ENCODE measurements around the gene FXYD7.

FXYD7 gene

GRCh38 chr19:35117799-35118198 lies 25.3 kb upstream of the FXYD7 start:
- no peak overlapping the region for H3K4me3 Mint-ChIP-seq
- DNase-seq (ENCODE audit: low spot score): no peak
- no peaks in the 10 kb centered on the region for H3K36me3 Mint-ChIP-seq (ENCODE audit: low read depth)
- no peaks in the 10 kb centered on the region for H3K9me3 Mint-ChIP-seq
- peaks cover 2% of the 10 kb centered on the region for H3K27me3 Mint-ChIP-seq (ENCODE audit: low read depth)
- peaks cover 4% of the 10 kb centered on the region for H3K4me1 Mint-ChIP-seq (ENCODE audit: low read depth)
- no peak overlapping the region for H3K27ac Mint-ChIP-seq

GRCh38 chr19:35118268-35119020 lies 24.6 kb upstream of the FXYD7 start:
- no peak for DNase-seq (ENCODE audit: low spot score)
- no peak overlapping the region for H3K4me3 Mint-ChIP-seq
- H3K27ac Mint-ChIP-seq: no peak overlapping the region
- H3K9me3 Mint-ChIP-seq: no peaks in the 10 kb centered on the region
- peaks cover 4% of the 10 kb centered on the region for H3K4me1 Mint-ChIP-seq (ENCODE audit: low read depth)
- H3K36me3 Mint-ChIP-seq (ENCODE audit: low read depth): no peaks in the 10 kb centered on the region
- H3K27me3 Mint-ChIP-seq (ENCODE audit: low read depth): peaks cover 2% of the 10 kb centered on the region

- Mint-ChIP-seq H3K4me1 (ENCODE audit: low read depth) (peaks cover 7% of the 10 kb centered on the region), H3K4me3 (no peak overlapping the region), H3K27me3 (ENCODE audit: low read depth) (no peaks in the 10 kb centered on the region), H3K9me3 (no peaks in the 10 kb centered on the region), H3K36me3 (ENCODE audit: low read depth) (no peaks in the 10 kb centered on the region), H3K27ac (no peak overlapping the region)
- no peak for DNase-seq (ENCODE audit: low spot score)
Measured at GRCh38 chr19:35119091-35119490, 24.0 kb upstream of the FXYD7 start.

GRCh38 chr19:35119578-35120155 lies 23.4 kb upstream of the FXYD7 start:
- H3K9me3 Mint-ChIP-seq: no peaks in the 10 kb centered on the region
- DNase-seq (ENCODE audit: low spot score): no peak

GRCh38 chr19:35120492-35120891 lies 22.6 kb upstream of the FXYD7 start:
- no peak overlapping the region for H3K27ac Mint-ChIP-seq
- H3K36me3 Mint-ChIP-seq (ENCODE audit: low read depth): no peaks in the 10 kb centered on the region
- no peak overlapping the region for H3K4me3 Mint-ChIP-seq
- H3K9me3 Mint-ChIP-seq: no peaks in the 10 kb centered on the region
- DNase-seq (ENCODE audit: low spot score): no peak
- peaks cover 10% of the 10 kb centered on the region for H3K4me1 Mint-ChIP-seq (ENCODE audit: low read depth)
- H3K27me3 Mint-ChIP-seq (ENCODE audit: low read depth): no peaks in the 10 kb centered on the region

More at GRCh38 chr19:35119578-35120155, 23.4 kb upstream of the FXYD7 start:
- no peak overlapping the region for H3K4me3 Mint-ChIP-seq
- H3K36me3 Mint-ChIP-seq (ENCODE audit: low read depth): no peaks in the 10 kb centered on the region
- no peaks in the 10 kb centered on the region for H3K27me3 Mint-ChIP-seq (ENCODE audit: low read depth)
- peaks cover 9% of the 10 kb centered on the region for H3K4me1 Mint-ChIP-seq (ENCODE audit: low read depth)
- no peak overlapping the region for H3K27ac Mint-ChIP-seq

GRCh38 chr19:35120898-35121297 lies 22.2 kb upstream of the FXYD7 start:
- H3K9me3 Mint-ChIP-seq: no peaks in the 10 kb centered on the region
- DNase-seq (ENCODE audit: low spot score): no peak
- H3K36me3 Mint-ChIP-seq (ENCODE audit: low read depth): no peaks in the 10 kb centered on the region
- H3K4me3 Mint-ChIP-seq: no peak overlapping the region
- H3K4me1 Mint-ChIP-seq (ENCODE audit: low read depth): peaks cover 10% of the 10 kb centered on the region
- H3K27me3 Mint-ChIP-seq (ENCODE audit: low read depth): no peaks in the 10 kb centered on the region
- no peak overlapping the region for H3K27ac Mint-ChIP-seq

GRCh38 chr19:35122687-35123551 lies 20.1 kb upstream of the FXYD7 start:
- H3K36me3 Mint-ChIP-seq (ENCODE audit: low read depth): no peaks in the 10 kb centered on the region
- no peaks in the 10 kb centered on the region for H3K9me3 Mint-ChIP-seq
- peaks cover 10% of the 10 kb centered on the region for H3K4me1 Mint-ChIP-seq (ENCODE audit: low read depth)
- DNase-seq (ENCODE audit: low spot score): no peak
- no peaks in the 10 kb centered on the region for H3K27me3 Mint-ChIP-seq (ENCODE audit: low read depth)
- no peak overlapping the region for H3K4me3 Mint-ChIP-seq
- no peak overlapping the region for H3K27ac Mint-ChIP-seq

- no peaks in the 10 kb centered on the region for H3K9me3 Mint-ChIP-seq
- H3K27ac Mint-ChIP-seq: no peak overlapping the region
- peak overlapping the region; percentile 77 for H3K4me3 Mint-ChIP-seq
- H3K4me1 Mint-ChIP-seq (ENCODE audit: low read depth): peaks cover 10% of the 10 kb centered on the region
- DNase-seq (ENCODE audit: low spot score): no peak
- H3K36me3 Mint-ChIP-seq (ENCODE audit: low read depth): no peaks in the 10 kb centered on the region
- H3K27me3 Mint-ChIP-seq (ENCODE audit: low read depth): no peaks in the 10 kb centered on the region
Measured at GRCh38 chr19:35123573-35123972, 19.5 kb upstream of the FXYD7 start.

- Mint-ChIP-seq H3K27ac (peak overlapping the region; percentile 72), H3K9me3 (no peaks in the 10 kb centered on the region), H3K4me3 (peak overlapping the region; percentile 77), H3K36me3 (ENCODE audit: low read depth) (no peaks in the 10 kb centered on the region), H3K4me1 (ENCODE audit: low read depth) (peaks cover 10% of the 10 kb centered on the region), H3K27me3 (ENCODE audit: low read depth) (no peaks in the 10 kb centered on the region)
- DNase-seq (ENCODE audit: low spot score): peak; percentile 87
Measured at GRCh38 chr19:35124098-35125060, 18.7 kb upstream of the FXYD7 start.

GRCh38 chr19:35125270-35125717 lies 17.8 kb upstream of the FXYD7 start:
- no peak for DNase-seq (ENCODE audit: low spot score)
- H3K4me1 Mint-ChIP-seq (ENCODE audit: low read depth): peaks cover 10% of the 10 kb centered on the region
- H3K36me3 Mint-ChIP-seq (ENCODE audit: low read depth): no peaks in the 10 kb centered on the region
- no peaks in the 10 kb centered on the region for H3K9me3 Mint-ChIP-seq
- H3K4me3 Mint-ChIP-seq: no peak overlapping the region
- no peak overlapping the region for H3K27ac Mint-ChIP-seq
- H3K27me3 Mint-ChIP-seq (ENCODE audit: low read depth): no peaks in the 10 kb centered on the region

- no peak overlapping the region for H3K4me3 Mint-ChIP-seq
- peaks cover 10% of the 10 kb centered on the region for H3K4me1 Mint-ChIP-seq (ENCODE audit: low read depth)
- no peak overlapping the region for H3K27ac Mint-ChIP-seq
- no peaks in the 10 kb centered on the region for H3K27me3 Mint-ChIP-seq (ENCODE audit: low read depth)
- no peaks in the 10 kb centered on the region for H3K9me3 Mint-ChIP-seq
- DNase-seq (ENCODE audit: low spot score): no peak
- H3K36me3 Mint-ChIP-seq (ENCODE audit: low read depth): no peaks in the 10 kb centered on the region
Measured at GRCh38 chr19:35125749-35126623, 17.1 kb upstream of the FXYD7 start.

GRCh38 chr19:35126624-35126959 lies 16.5 kb upstream of the FXYD7 start:
- Mint-ChIP-seq H3K27ac (no peak overlapping the region), H3K9me3 (no peaks in the 10 kb centered on the region), H3K4me3 (no peak overlapping the region), H3K27me3 (ENCODE audit: low read depth) (no peaks in the 10 kb centered on the region), H3K4me1 (ENCODE audit: low read depth) (peaks cover 10% of the 10 kb centered on the region), H3K36me3 (ENCODE audit: low read depth) (no peaks in the 10 kb centered on the region)
- DNase-seq (ENCODE audit: low spot score): no peak

- no peak for DNase-seq (ENCODE audit: low spot score)
- no peaks in the 10 kb centered on the region for H3K36me3 Mint-ChIP-seq (ENCODE audit: low read depth)
- H3K9me3 Mint-ChIP-seq: no peaks in the 10 kb centered on the region
- H3K27me3 Mint-ChIP-seq (ENCODE audit: low read depth): no peaks in the 10 kb centered on the region
- H3K4me3 Mint-ChIP-seq: no peak overlapping the region
- no peak overlapping the region for H3K27ac Mint-ChIP-seq
- peaks cover 10% of the 10 kb centered on the region for H3K4me1 Mint-ChIP-seq (ENCODE audit: low read depth)
Measured at GRCh38 chr19:35127871-35128270, 15.2 kb upstream of the FXYD7 start.
